NOMO-1 treated with DMSO at 0.1 percent for 48 hours (cell line): ENCODE results near the gene NUP98.
"Not testable (repeated sequence)": the region's sequence is repeated elsewhere in the genome, so short reads cannot be mapped to it uniquely, and the experiment has no call there.

ENCODE experiments used
- DNase-seq: peaks from one replicate; lab custom pipeline; 2025; ENCODE audit not compliant: unreplicated experiment; lab: John Stamatoyannopoulos, UW

Gene NUP98

GRCh38 chr11:3827434-3828186 is 30.3 kb upstream of the NUP98 start:
- DNase-seq: no peak

GRCh38 chr11:3826721-3827120 is 29.4 kb upstream of the NUP98 start:
- no peak for DNase-seq

GRCh38 chr11:3825473-3826154 is 28.3 kb upstream of the NUP98 start:
- DNase-seq: no peak

GRCh38 chr11:3824714-3825472 is 27.5 kb upstream of the NUP98 start:
- peak; percentile 76 for DNase-seq

GRCh38 chr11:3823762-3824506 is 26.6 kb upstream of the NUP98 start:
- DNase-seq: no peak

DNA sequence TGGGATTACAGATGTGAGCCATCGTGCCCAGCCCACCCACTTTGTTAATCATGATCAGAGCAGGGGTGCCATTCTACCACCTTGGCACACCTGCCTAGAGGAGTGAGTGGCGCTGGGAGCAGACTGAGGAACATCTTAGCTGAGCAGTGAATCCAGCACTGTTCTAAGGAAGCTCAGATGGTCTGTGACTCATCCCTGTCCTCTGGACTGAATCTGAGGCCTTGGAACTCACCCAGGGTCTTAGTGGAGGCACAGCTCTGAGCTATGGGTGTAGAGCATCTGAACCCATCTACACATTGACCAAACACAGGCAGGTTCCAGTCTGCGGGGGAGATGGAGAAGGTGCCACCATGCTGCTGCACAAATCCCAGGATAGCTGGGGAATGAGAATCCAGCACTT is 25.9 kb upstream of the NUP98 start:
- no peak for DNase-seq

- no peak for DNase-seq
These were observed 25.0 kb upstream of the NUP98 start for GRCh38 chr11:3822312-3822711.

GRCh38 chr11:3820971-3821370 is 23.6 kb upstream of the NUP98 start:
- DNase-seq: no peak

DNA sequence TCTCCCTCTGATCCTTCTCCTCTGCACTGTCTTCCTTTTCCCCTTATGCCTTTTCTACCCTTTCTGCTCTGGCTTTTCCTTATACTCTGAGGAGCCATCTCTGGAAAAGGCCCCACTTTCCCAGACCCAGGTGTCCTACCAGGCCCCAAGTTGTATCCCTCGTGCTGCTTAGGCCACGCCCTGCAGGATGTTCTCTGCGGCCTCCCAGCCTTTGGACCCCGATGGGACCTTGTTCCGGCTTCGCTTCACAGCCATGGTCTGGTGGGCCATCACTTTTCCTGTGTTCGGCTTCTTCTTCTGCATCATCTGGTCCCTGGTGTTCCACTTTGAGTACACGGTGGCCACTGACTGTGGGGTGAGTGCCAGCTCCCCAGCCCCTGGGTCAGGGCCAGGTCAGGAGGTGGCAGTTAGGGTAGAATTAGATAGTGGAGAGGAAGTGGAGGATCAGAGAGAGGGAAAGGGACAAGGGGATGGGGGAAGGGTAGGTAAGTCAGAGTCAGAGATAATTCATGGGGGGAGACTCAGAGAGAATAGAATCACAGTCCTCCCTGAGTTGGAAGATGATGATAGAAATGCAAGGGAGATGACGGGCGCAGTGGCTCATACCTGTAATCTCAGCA is 19.9 kb upstream of the NUP98 start:
- DNase-seq: no peak

- DNase-seq: no peak
These were observed 19.3 kb upstream of the NUP98 start for GRCh38 chr11:3816673-3817072.

DNA sequence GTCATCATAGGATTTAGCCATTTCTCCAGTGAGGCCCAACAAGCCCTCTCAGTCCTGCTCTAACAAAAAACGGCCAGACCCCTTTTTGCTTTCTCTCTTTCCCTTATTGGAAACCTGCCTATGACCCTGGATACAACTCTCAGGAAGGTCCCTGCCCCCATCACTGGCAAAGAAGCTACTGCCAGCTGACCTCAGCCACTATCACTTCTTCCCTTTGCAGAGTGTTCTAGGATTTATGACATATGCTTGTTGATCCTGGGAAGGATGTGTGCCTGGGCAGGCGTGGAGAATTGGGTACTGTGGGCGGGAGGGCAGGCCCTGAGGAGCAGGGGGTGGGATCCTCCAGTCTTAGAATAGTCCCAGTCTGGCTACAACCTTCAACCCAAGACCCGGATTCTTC is 18.5 kb upstream of the NUP98 start:
- no peak for DNase-seq

- DNase-seq: not testable (repeated sequence)
These were observed 17.5 kb upstream of the NUP98 start for GRCh38 chr11:3814832-3815231.

DNA sequence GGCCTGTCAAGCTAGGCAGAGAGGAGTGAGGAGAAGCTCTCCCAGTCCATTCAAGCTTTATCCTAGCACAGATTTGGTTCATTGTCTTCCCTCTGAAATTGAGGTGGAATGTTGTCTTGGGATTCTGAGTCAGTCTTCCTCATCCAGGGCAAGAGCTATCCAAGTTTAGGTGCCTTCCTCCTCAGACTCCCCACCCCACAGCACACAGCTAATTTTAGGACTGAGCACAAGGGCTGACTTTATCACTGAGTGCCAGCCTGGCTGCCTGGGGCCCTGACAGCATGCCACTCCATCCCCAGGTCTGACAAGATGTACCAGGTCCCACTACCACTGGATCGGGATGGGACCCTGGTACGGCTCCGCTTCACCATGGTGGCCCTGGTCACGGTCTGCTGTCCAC is 13.6 kb upstream of the NUP98 start:
- no peak for DNase-seq

- no peak for DNase-seq
These were observed 13.1 kb upstream of the NUP98 start for GRCh38 chr11:3810446-3810845.

DNA sequence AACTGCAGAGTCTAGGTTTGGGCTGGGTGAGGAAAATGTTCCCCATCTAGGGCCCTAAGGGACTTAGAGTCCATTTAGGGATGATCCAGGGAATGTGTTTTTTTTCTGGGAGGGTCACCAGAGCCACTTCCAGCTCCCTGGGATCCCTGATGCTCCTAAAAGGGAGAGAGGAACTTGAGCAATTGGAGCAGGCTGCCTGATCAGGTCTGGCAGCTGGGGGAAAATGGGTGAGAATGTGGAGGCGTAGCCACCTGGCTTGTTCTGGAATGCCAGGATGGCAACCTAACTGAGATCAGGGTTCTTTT is 12.2 kb upstream of the NUP98 start:
- DNase-seq: no peak

DNA sequence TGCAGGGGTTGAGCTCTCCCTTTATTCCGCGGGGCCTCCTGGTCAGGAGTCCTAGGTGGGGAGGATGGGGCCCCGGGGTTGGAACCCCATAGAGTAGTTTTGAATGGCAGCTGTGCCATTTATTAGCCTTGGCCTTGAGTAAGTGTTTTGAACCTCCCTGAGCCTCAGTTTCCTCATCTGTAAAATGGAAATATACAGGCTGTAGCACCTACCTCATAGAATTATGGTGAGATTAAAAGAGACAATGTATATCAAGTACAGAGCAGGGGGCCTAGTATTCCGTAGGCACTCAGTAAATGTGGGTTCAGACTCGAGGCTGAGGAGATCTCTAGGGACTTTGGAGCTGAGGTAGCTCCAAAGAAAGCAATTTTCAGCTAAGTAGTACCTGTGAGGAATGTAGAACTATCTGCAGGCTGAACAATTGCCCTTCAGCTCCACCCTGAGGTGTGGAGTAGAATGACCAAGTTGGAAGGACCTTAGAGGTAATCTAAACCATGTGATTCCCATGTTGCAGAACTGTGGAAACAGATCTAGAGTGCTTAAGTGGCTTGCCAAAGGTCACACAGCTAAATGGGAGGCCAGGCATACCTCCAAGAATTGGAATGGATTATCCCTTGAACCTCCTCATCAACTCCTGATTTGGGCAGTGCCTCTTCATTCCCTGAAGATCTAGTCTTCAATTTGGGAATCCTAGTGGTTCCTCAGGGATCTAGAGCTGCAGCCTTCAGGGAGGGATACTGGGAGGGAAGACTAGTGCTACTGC is 11.7 kb upstream of the NUP98 start:
- peak; percentile 81 for DNase-seq

DNA sequence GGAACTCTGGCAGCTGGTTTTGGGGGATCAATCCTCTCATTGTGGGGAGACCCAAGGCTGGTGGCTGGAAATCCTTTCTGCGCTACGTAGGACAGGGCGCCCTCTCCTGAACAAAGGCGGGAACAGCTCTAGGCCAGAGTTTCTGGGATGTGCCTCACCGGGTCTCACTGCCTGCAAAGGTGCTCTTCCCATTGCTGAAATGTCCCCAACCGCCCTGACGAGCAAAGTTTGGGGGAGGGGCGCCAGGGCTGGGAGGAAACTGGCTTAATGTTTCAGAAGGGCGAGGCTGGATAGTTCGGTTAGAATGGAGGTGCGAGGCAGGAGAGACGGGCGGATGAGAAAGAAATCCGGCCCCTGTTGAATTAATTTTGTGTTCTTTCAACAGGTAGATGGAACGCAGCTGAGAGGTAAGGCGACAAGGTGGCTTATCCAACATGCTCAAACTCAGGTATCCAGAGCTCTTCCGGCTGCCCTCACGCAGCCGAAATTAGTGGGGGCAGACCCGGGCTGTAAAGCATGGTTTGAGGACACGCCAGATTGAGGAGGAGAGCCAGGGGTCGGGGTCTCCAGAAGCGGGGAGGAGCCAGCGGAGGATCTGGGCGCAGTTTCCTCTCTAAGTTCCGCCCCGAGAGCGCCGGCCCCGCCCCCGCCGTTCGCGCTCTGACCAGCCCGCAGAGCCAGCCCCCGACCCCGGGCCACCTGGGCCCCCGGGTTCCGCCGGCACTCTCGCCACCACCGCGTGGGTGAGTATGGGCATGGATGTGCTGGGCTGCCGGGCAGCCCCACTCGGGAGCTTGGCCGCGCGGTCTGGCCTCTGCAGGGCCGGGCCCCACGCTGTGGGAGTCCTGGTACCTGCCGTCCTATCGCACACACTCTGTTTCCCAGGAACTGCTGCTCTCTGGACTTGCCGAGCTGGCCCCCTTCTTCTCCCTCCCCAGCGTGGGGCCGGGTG is 10.8 kb upstream of the NUP98 start, which contains the start of gene PGAP2:
TSS of gene PGAP2 (plus strand) at position 652 of the 952 bp plus-strand sequence. CDS start 2,700 bp downstream, outside the sequence.
- DNase-seq: peak; percentile 72

- no peak for DNase-seq
These were observed 6.6 kb upstream of the NUP98 start for GRCh38 chr11:3803726-3804495.
